ENCODE measurements around the gene MICU1. TPM values are rescaled to one million over a fixed set of nuclear protein-coding genes. Genes with fewer than 3 reads are reported as not detected.

The MICU1 gene
- total RNA-seq, 1 experiment from 2014 or later, result 40.3 TPM

- Histone ChIP-seq H3K9me3 (ENCODE audit: low read length) (no peaks in the 10 kb centered on the region), H3K79me2 (ENCODE audit: low read length) (0 out of 2 replicates have a peak, but pooled peaks cover 3% of the 10 kb centered on the region), H3K4me2 (ENCODE audit: low read depth, low read length, poor library complexity, severe bottlenecking) (no peak overlapping the region), H3K27me3 (ENCODE audit: low read length) (no peaks in the 10 kb centered on the region), H3K27ac (ENCODE audit: low read length) (no peak overlapping the region), H3K4me3 (ENCODE audit: low read length) (no peak overlapping the region), H2AFZ (ENCODE audit: low read length) (no peak overlapping the region), H3K36me3 (ENCODE audit: insufficient read depth, low read length) (peaks cover 23% of the 10 kb centered on the region; the same call in 1 of the 2 replicates), H3K9ac (ENCODE audit: low read length) (no peak overlapping the region), H3K4me1 (ENCODE audit: low read length) (peaks cover 17% of the 10 kb centered on the region), H4K20me1 (ENCODE audit: insufficient read depth, low read depth, low read length) (no peaks in the 10 kb centered on the region), H3K9me2 (replicated peaks; ENCODE audit: insufficient read depth, low read length) (no peaks in the 10 kb centered on the region)
- DNase-seq, result peak; percentile 91
These were observed 285.2 kb downstream of the MICU1 start for GRCh38 chr10:72340510-72341261.

- Histone ChIP-seq H3K4me3 (ENCODE audit: low read length) (no peak overlapping the region), H3K4me2 (ENCODE audit: low read depth, low read length, poor library complexity, severe bottlenecking) (no peak overlapping the region), H2AFZ (ENCODE audit: low read length) (no peak overlapping the region), H3K9ac (ENCODE audit: low read length) (no peak overlapping the region), H3K79me2 (ENCODE audit: low read length) (no peaks in the 10 kb centered on the region), H3K4me1 (ENCODE audit: low read length) (peaks cover 42% of the 10 kb centered on the region), H3K27me3 (ENCODE audit: low read length) (no peaks in the 10 kb centered on the region), H3K9me2 (replicated peaks; ENCODE audit: insufficient read depth, low read length) (no peaks in the 10 kb centered on the region), H4K20me1 (ENCODE audit: insufficient read depth, low read depth, low read length) (no peaks in the 10 kb centered on the region), H3K27ac (ENCODE audit: low read length) (no peak overlapping the region), H3K36me3 (ENCODE audit: insufficient read depth, low read length) (peaks cover 26% of the 10 kb centered on the region; the same call in 1 of the 2 replicates), H3K9me3 (ENCODE audit: low read length) (no peaks in the 10 kb centered on the region)
- DNase-seq, result no peak
These were observed 287.7 kb downstream of the MICU1 start for GRCh38 chr10:72338180-72338579.

- H3K4me1 ChIP-seq (ENCODE audit: low read length), result peaks cover 47% of the 10 kb centered on the region
These were observed 288.2 kb downstream of the MICU1 start for GRCh38 chr10:72337722-72338121.

GRCh38 chr10:72337039-72337629 lies 288.7 kb downstream of the MICU1 start:
- Histone ChIP-seq H3K27ac (ENCODE audit: low read length) (peak overlapping the region; percentile 97), H3K79me2 (ENCODE audit: low read length) (no peaks in the 10 kb centered on the region), H3K9me3 (ENCODE audit: low read length) (no peaks in the 10 kb centered on the region), H3K9me2 (replicated peaks; ENCODE audit: insufficient read depth, low read length) (no peaks in the 10 kb centered on the region), H3K4me3 (ENCODE audit: low read length) (no peak overlapping the region), H2AFZ (ENCODE audit: low read length) (no peak overlapping the region), H3K9ac (ENCODE audit: low read length) (peak overlapping the region; percentile 8; the same call in 1 of the 2 replicates), H3K4me2 (ENCODE audit: low read depth, low read length, poor library complexity, severe bottlenecking) (no peak overlapping the region), H3K4me1 (ENCODE audit: low read length) (peaks cover 53% of the 10 kb centered on the region), H3K27me3 (ENCODE audit: low read length) (no peaks in the 10 kb centered on the region), H3K36me3 (ENCODE audit: insufficient read depth, low read length) (peaks cover 24% of the 10 kb centered on the region; the same call in 1 of the 2 replicates), H4K20me1 (ENCODE audit: insufficient read depth, low read depth, low read length) (no peaks in the 10 kb centered on the region)
- peak; percentile 81 for DNase-seq

More at GRCh38 chr10:72337722-72338121, 288.2 kb downstream of the MICU1 start:
- Histone ChIP-seq H3K27ac (ENCODE audit: low read length) (no peak overlapping the region), H4K20me1 (ENCODE audit: insufficient read depth, low read depth, low read length) (no peaks in the 10 kb centered on the region), H3K9me3 (ENCODE audit: low read length) (no peaks in the 10 kb centered on the region), H3K79me2 (ENCODE audit: low read length) (no peaks in the 10 kb centered on the region), H3K9me2 (replicated peaks; ENCODE audit: insufficient read depth, low read length) (no peaks in the 10 kb centered on the region), H3K36me3 (ENCODE audit: insufficient read depth, low read length) (peaks cover 24% of the 10 kb centered on the region; the same call in 1 of the 2 replicates), H3K27me3 (ENCODE audit: low read length) (no peaks in the 10 kb centered on the region), H3K9ac (ENCODE audit: low read length) (no peak overlapping the region), H3K4me2 (ENCODE audit: low read depth, low read length, poor library complexity, severe bottlenecking) (no peak overlapping the region), H2AFZ (ENCODE audit: low read length) (no peak overlapping the region), H3K4me3 (ENCODE audit: low read length) (no peak overlapping the region)
- no peak for DNase-seq

GRCh38 chr10:72336259-72337038 lies 289.4 kb downstream of the MICU1 start:
- no peaks in the 10 kb centered on the region for H3K79me2 ChIP-seq (ENCODE audit: low read length)
- H3K9me2 ChIP-seq (replicated peaks; ENCODE audit: insufficient read depth, low read length), result no peaks in the 10 kb centered on the region
- H3K36me3 ChIP-seq (ENCODE audit: insufficient read depth, low read length), result peaks cover 24% of the 10 kb centered on the region; the same call in 1 of the 2 replicates
- H3K4me1 ChIP-seq (ENCODE audit: low read length), result peaks cover 57% of the 10 kb centered on the region
- H3K9ac ChIP-seq (ENCODE audit: low read length), result peak overlapping the region; percentile 73
- no peak for DNase-seq
- no peaks in the 10 kb centered on the region for H4K20me1 ChIP-seq (ENCODE audit: insufficient read depth, low read depth, low read length)
- no peaks in the 10 kb centered on the region for H3K9me3 ChIP-seq (ENCODE audit: low read length)
- no peaks in the 10 kb centered on the region for H3K27me3 ChIP-seq (ENCODE audit: low read length)
- no peak overlapping the region for H2AFZ ChIP-seq (ENCODE audit: low read length)
- H3K4me3 ChIP-seq (ENCODE audit: low read length), result no peak overlapping the region
- H3K4me2 ChIP-seq (ENCODE audit: low read depth, low read length, poor library complexity, severe bottlenecking), result no peak overlapping the region
- peak overlapping the region; percentile 97 for H3K27ac ChIP-seq (ENCODE audit: low read length)

- no peaks in the 10 kb centered on the region for H3K9me2 ChIP-seq (replicated peaks; ENCODE audit: insufficient read depth, low read length)
- DNase-seq, result peak; percentile 81
- no peaks in the 10 kb centered on the region for H3K79me2 ChIP-seq (ENCODE audit: low read length)
- H4K20me1 ChIP-seq (ENCODE audit: insufficient read depth, low read depth, low read length), result no peaks in the 10 kb centered on the region
- no peaks in the 10 kb centered on the region for H3K27me3 ChIP-seq (ENCODE audit: low read length)
- H2AFZ ChIP-seq (ENCODE audit: low read length), result no peak overlapping the region
- H3K9ac ChIP-seq (ENCODE audit: low read length), result peak overlapping the region; percentile 73
- H3K4me2 ChIP-seq (ENCODE audit: low read depth, low read length, poor library complexity, severe bottlenecking), result peak overlapping the region; percentile 60
- peaks cover 65% of the 10 kb centered on the region for H3K4me1 ChIP-seq (ENCODE audit: low read length)
- H3K9me3 ChIP-seq (ENCODE audit: low read length), result no peaks in the 10 kb centered on the region
- H3K4me3 ChIP-seq (ENCODE audit: low read length), result peak overlapping the region; percentile 37; the same call in 1 of the 2 replicates
- H3K36me3 ChIP-seq (ENCODE audit: insufficient read depth, low read length), result peaks cover 24% of the 10 kb centered on the region; the same call in 1 of the 2 replicates
- peak overlapping the region; percentile 97 for H3K27ac ChIP-seq (ENCODE audit: low read length)
These were observed 290.3 kb downstream of the MICU1 start for GRCh38 chr10:72335394-72336258.

- Histone ChIP-seq H3K4me3 (ENCODE audit: low read length) (peak overlapping the region; percentile 37; the same call in 1 of the 2 replicates), H3K79me2 (ENCODE audit: low read length) (no peaks in the 10 kb centered on the region), H3K27me3 (ENCODE audit: low read length) (no peaks in the 10 kb centered on the region), H3K4me1 (ENCODE audit: low read length) (peaks cover 70% of the 10 kb centered on the region), H4K20me1 (ENCODE audit: insufficient read depth, low read depth, low read length) (no peaks in the 10 kb centered on the region), H3K9me2 (replicated peaks; ENCODE audit: insufficient read depth, low read length) (no peaks in the 10 kb centered on the region), H3K9ac (ENCODE audit: low read length) (peak overlapping the region; percentile 73), H3K27ac (ENCODE audit: low read length) (peak overlapping the region; percentile 97), H3K4me2 (ENCODE audit: low read depth, low read length, poor library complexity, severe bottlenecking) (peak overlapping the region; percentile 60), H3K36me3 (ENCODE audit: insufficient read depth, low read length) (peaks cover 20% of the 10 kb centered on the region; the same call in 1 of the 2 replicates), H2AFZ (ENCODE audit: low read length) (no peak overlapping the region), H3K9me3 (ENCODE audit: low read length) (no peaks in the 10 kb centered on the region)
- DNase-seq, result peak; percentile 86
These were observed 291.0 kb downstream of the MICU1 start for GRCh38 chr10:72334825-72335393.

Measured in Karpas-422 (cell line).